Fibroblast of lung (primary cell): Measurements from ENCODE around the gene CARMIL1.

Experiments
- CTCF ChIP-seq, 2 donors: IDR thresholded peaks in 1 of 2; conservative IDR thresholded peaks in 1 of 2; 1 replicate in 1 of 2; 2 replicates in 1 of 2; pipeline ENCODE4 v1.5.1; 2011 to 2012; ENCODE audit warnings: low read length in 2 of 2, control low read depth in 1 of 2, inconsistent platforms in 1 of 2, low read depth in 1 of 2, mild to moderate bottlenecking in 1 of 2
- EZH2 ChIP-seq: IDR thresholded peaks from 2 replicates; pipeline ENCODE4 v1.5.1; 2012; ENCODE audit warnings: low read length, control low read depth, mild to moderate bottlenecking; ENCODE audit errors: missing control alignments

DNA sequence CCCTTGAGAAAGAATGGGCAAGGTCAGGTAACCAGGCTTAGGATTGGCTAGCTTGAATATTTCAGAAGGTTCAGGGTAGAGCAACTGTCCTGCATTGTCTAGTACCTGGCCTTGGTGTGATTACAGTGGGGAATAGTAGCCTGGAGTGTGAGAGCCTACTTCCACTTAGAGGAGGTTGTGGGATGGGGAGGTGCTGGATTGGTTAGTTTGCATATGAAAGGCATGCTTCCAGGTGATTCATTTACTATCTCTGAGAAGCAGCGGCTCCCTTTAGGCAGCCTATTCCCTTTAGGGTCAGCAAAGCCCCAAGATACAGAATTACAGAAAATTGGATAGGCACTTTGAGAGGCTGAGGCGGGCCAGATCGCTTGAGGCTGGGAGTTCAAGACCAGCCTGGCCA, 347.8 kb downstream of the CARMIL1 start:
- no peak for TF ChIP-seq CTCF (conservative IDR thresholded peaks at IDR 0.05 in 1 of 2, IDR thresholded peaks at IDR 0.05 in 1 of 2; ENCODE audit: low read depth in 1 of 2, low read length in 2 of 2)
- TF ChIP-seq EZH2, result no peak
